Tibial nerve (tissue), 4 donors: ENCODE measurements around the gene KCNJ11. TPM values are rescaled to one million over a fixed set of nuclear protein-coding genes. Genes with fewer than 3 reads are reported as not detected.

ENCODE experiments used
- DNase-seq, 2 donors: peaks; one replicate each; pipeline ENCODE4 v3.0.0-alpha.2; 2019; ENCODE audit warnings: low spot score in 2 of 2
- H3K27ac ChIP-seq, 4 donors: fragments of 200-600 bp; sonication (generic) in 3 of 4; one replicate each; pipeline ENCODE4 v1.5.1; 2017 to 2019; ENCODE audit warnings: mild to moderate bottlenecking in 1 of 4
- H3K27me3 ChIP-seq, 2 donors: fragments of 200-600 bp; sonication (generic) in 1 of 2; one replicate each; pipeline versions ENCODE4 v1.5.1 to v1.6.0; 2017 to 2019
- H3K36me3 ChIP-seq, 3 donors: fragments of 200-600 bp; sonication (generic); one replicate each; pipeline ENCODE4 v1.5.1; 2018 to 2019
- H3K4me1 ChIP-seq, 4 donors: fragments of 200-600 bp; sonication (generic) in 3 of 4; one replicate each; pipeline ENCODE4 v1.5.1; 2017 to 2019
- H3K4me3 ChIP-seq, 4 donors: fragments of 200-600 bp; sonication (generic) in 3 of 4; one replicate each; pipeline ENCODE4 v1.5.1; 2017 to 2019; ENCODE audit warnings: mild to moderate bottlenecking in 1 of 4, moderate library complexity in 1 of 4
- H3K9me3 ChIP-seq, 4 donors: fragments of 200-600 bp; sonication (generic) in 3 of 4; one replicate each; pipeline ENCODE4 v1.5.1; 2017 to 2019
- EP300 ChIP-seq, 2 donors: sonication (generic); formaldehyde crosslinking; IDR thresholded peaks; one replicate each; pipeline ENCODE4 v1.6.1; 2017; ENCODE audit warnings: antibody characterized with exemption in 2 of 2, mild to moderate bottlenecking in 1 of 2
- POLR2A ChIP-seq, 2 donors: fragments of 450-650 bp; IDR thresholded peaks; one replicate each; pipeline ENCODE4 v1.6.1; 2017; ENCODE audit warnings: antibody characterized with exemption in 2 of 2, mild to moderate bottlenecking in 2 of 2, moderate library complexity in 2 of 2
- WGBS, 2 donors: methylation state at CpG; one replicate each; pipeline ENCODE4 v1.1.5; 2018; 5-methylcytosine and 5-hydroxymethylcytosine counted together
- total RNA-seq, 4 donors: library from RNA; depleted of rRNA; stranded (reverse); fragments of >200 nt; gene quantifications; one replicate each; pipeline ENCODE4 v1.1.0, GENCODE V29; 2016
- TF ChIP-seq, protein P1 (sequence below), 5 experiments: fragments of 200-600 bp in 3 of 5; fragments of 450-650 bp in 2 of 5; sonication (generic) in 3 of 5; IDR thresholded peaks; one replicate each; pipeline ENCODE4 v1.5.1; 2016 to 2019; ENCODE audit warnings: antibody characterized with exemption in 5 of 5, mild to moderate bottlenecking in 3 of 5, moderate library complexity in 2 of 5

Gene KCNJ11
- total RNA-seq, 4 donors from 2014 or later: 0.59 to 19.7 (median 3.5) TPM

DNA sequence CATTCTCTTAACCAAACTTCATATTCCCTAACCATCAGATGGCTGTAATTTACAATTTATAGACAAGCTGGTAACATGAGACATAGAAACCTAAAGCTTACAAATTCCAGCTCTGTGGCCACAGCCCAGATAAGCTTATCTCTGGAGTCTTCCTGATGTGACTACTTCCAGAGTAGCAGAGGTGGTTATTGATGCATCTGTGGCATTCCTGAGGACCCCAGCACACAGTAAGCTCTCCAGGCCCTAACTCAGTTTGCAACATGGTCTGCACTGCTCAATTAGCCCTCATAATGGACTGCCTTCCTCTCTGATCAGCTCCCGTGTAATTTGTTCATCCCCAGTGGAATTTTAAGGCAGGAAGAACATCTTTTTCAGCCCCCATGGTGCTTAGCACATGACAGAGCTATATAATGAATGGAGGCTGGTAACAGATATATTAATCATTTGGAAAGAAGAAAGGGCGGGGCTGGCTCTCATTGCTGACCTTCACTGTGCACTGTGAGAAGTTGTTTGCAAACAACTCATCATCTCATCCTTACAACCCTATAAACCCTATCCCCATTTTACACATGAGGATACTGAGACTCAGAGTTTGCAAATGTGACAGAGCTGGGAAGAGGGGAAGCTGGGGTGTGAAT lies 30.1 kb upstream of the KCNJ11 start:
- H3K9me3 ChIP-seq: no peaks in the 10 kb centered on the region
- no peak for DNase-seq
- H3K36me3 ChIP-seq: no peaks in the 10 kb centered on the region
- no peaks in the 10 kb centered on the region for H3K4me1 ChIP-seq
- TF ChIP-seq POLR2A (IDR thresholded peaks at IDR 0.05): no peak
- TF ChIP-seq EP300 (IDR thresholded peaks at IDR 0.05): no peak
- TF ChIP-seq, protein P1, sequence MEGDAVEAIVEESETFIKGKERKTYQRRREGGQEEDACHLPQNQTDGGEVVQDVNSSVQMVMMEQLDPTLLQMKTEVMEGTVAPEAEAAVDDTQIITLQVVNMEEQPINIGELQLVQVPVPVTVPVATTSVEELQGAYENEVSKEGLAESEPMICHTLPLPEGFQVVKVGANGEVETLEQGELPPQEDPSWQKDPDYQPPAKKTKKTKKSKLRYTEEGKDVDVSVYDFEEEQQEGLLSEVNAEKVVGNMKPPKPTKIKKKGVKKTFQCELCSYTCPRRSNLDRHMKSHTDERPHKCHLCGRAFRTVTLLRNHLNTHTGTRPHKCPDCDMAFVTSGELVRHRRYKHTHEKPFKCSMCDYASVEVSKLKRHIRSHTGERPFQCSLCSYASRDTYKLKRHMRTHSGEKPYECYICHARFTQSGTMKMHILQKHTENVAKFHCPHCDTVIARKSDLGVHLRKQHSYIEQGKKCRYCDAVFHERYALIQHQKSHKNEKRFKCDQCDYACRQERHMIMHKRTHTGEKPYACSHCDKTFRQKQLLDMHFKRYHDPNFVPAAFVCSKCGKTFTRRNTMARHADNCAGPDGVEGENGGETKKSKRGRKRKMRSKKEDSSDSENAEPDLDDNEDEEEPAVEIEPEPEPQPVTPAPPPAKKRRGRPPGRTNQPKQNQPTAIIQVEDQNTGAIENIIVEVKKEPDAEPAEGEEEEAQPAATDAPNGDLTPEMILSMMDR (IDR thresholded peaks at IDR 0.05): no peak
- no peak overlapping the region for H3K27ac ChIP-seq
- H3K27me3 ChIP-seq: peaks cover 0 to 4% of the 10 kb centered on the region in 2 donors
- no peak overlapping the region for H3K4me3 ChIP-seq
- WGBS, 2 donors: 51 to 64% methylated on average over 2 of the region's 2 CpGs

- no peak for DNase-seq
- WGBS, 2 donors: 75 to 86% methylated on average over 2 of the region's 2 CpGs
- Histone ChIP-seq H3K27me3 (peaks cover 0 to 4% of the 10 kb centered on the region in 2 donors), H3K9me3 (no peaks in the 10 kb centered on the region), H3K4me1 (no peaks in the 10 kb centered on the region), H3K4me3 (no peak overlapping the region), H3K36me3 (no peaks in the 10 kb centered on the region), H3K27ac (no peak overlapping the region)
- no peak for TF ChIP-seq POLR2A (IDR thresholded peaks at IDR 0.05)
- TF ChIP-seq, protein P1 (IDR thresholded peaks at IDR 0.05): no peak
- no peak for TF ChIP-seq EP300 (IDR thresholded peaks at IDR 0.05)
Measured at GRCh38 chr11:17416492-17416891, 28.0 kb upstream of the KCNJ11 start.

GRCh38 chr11:17415523-17416104 lies 27.2 kb upstream of the KCNJ11 start:
- no peaks in the 10 kb centered on the region for H3K9me3 ChIP-seq
- H3K27me3 ChIP-seq: peaks cover 0 to 4% of the 10 kb centered on the region in 2 donors
- DNase-seq: no peak
- no peak overlapping the region for H3K27ac ChIP-seq
- H3K4me1 ChIP-seq: no peaks in the 10 kb centered on the region
- no peak overlapping the region for H3K4me3 ChIP-seq
- TF ChIP-seq EP300 (IDR thresholded peaks at IDR 0.05) (no peak), POLR2A (IDR thresholded peaks at IDR 0.05) (no peak)
- TF ChIP-seq, protein P1 (IDR thresholded peaks at IDR 0.05): no peak
- no peaks in the 10 kb centered on the region for H3K36me3 ChIP-seq
- 55 to 87% methylated on average over 6 of the region's 6 CpGs for WGBS, 2 donors

DNA sequence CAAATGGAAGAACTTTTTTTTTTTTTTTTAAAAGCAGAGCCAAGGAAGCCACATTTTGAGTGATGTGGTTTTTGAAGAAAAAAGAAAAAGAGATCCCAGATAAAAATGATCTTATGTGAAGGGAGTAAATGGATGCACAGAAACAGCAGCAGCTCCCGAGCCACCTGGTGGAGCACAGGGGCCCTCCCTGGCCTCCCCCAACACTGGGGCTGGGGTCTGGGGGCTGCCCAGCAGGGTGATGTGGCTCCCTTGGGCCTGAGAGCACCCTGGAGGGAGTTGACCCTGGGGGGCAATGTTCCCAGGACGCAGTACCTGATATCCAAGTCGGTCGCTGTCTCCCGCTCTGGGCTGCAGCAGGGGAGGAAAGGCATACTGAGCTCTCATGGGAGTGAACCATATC lies 26.5 kb upstream of the KCNJ11 start:
- 82 to 92% methylated on average over 5 of the region's 5 CpGs for WGBS, 2 donors
- H3K27me3 ChIP-seq: peaks cover 0 to 4% of the 10 kb centered on the region in 2 donors

GRCh38 chr11:17414317-17414737 lies 25.9 kb upstream of the KCNJ11 start:
- peaks cover 0 to 4% of the 10 kb centered on the region in 2 donors for H3K27me3 ChIP-seq

More for the DNA sequence above, 26.5 kb upstream of the KCNJ11 start:
- H3K4me3 ChIP-seq: no peak overlapping the region
- H3K4me1 ChIP-seq: no peaks in the 10 kb centered on the region
- no peaks in the 10 kb centered on the region for H3K36me3 ChIP-seq
- TF ChIP-seq, protein P1 (IDR thresholded peaks at IDR 0.05): no peak
- TF ChIP-seq POLR2A (IDR thresholded peaks at IDR 0.05) (no peak), EP300 (IDR thresholded peaks at IDR 0.05) (no peak)
- no peaks in the 10 kb centered on the region for H3K9me3 ChIP-seq
- no peak for DNase-seq
- H3K27ac ChIP-seq: no peak overlapping the region

More at GRCh38 chr11:17414317-17414737, 25.9 kb upstream of the KCNJ11 start:
- Histone ChIP-seq H3K36me3 (no peaks in the 10 kb centered on the region), H3K4me1 (no peaks in the 10 kb centered on the region), H3K9me3 (no peaks in the 10 kb centered on the region), H3K4me3 (no peak overlapping the region), H3K27ac (no peak overlapping the region)
- no peak for TF ChIP-seq EP300 (IDR thresholded peaks at IDR 0.05)
- TF ChIP-seq POLR2A (IDR thresholded peaks at IDR 0.05): no peak
- TF ChIP-seq, protein P1 (IDR thresholded peaks at IDR 0.05): no peak
- 76 to 85% methylated on average over 8 of the region's 8 CpGs for WGBS, 2 donors
- DNase-seq: no peak
